Coronary artery (tissue), 2 donors: ENCODE measurements around the gene TOMM20L.

Source experiments
- DNase-seq: peaks from one replicate; pipeline ENCODE4 v3.0.0-alpha.2; 2017; ENCODE audit warnings: low spot score
- H3K27ac ChIP-seq, 2 donors: fragments of 200-600 bp; sonication (generic); one replicate each; pipeline ENCODE4 v1.5.1; 2016 to 2019
- H3K4me3 ChIP-seq: fragments of 200-600 bp; sonication (generic); 2 replicates; pipeline ENCODE4 v1.5.1; 2016; ENCODE audit warnings: mild to moderate bottlenecking, moderate library complexity
- TF ChIP-seq, protein P1 (sequence below): fragments of 200-600 bp; sonication (generic); IDR thresholded peaks from one replicate; pipeline ENCODE4 v1.5.1; 2019; ENCODE audit warnings: antibody characterized with exemption

The TOMM20L gene

DNA sequence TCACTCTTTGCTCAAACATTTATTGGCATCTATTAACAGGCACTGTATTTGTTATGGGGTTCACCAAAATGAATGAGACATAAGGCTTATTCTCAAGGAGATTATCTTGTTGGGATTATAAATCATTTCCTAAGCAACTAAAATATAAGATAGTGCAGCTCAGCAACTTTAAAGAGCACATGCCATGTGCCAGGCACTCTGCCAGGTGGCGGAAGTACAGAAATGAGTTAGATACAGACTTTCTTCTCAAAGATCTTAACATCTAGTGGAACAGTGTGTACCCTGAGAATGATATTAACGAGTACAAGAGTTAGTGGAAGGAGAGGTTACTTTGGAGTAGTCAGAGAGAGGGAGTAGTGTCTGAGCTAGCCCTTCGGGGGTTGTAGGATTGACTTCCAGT, 28.4 kb upstream of the TOMM20L start:
- TF ChIP-seq, protein P1, sequence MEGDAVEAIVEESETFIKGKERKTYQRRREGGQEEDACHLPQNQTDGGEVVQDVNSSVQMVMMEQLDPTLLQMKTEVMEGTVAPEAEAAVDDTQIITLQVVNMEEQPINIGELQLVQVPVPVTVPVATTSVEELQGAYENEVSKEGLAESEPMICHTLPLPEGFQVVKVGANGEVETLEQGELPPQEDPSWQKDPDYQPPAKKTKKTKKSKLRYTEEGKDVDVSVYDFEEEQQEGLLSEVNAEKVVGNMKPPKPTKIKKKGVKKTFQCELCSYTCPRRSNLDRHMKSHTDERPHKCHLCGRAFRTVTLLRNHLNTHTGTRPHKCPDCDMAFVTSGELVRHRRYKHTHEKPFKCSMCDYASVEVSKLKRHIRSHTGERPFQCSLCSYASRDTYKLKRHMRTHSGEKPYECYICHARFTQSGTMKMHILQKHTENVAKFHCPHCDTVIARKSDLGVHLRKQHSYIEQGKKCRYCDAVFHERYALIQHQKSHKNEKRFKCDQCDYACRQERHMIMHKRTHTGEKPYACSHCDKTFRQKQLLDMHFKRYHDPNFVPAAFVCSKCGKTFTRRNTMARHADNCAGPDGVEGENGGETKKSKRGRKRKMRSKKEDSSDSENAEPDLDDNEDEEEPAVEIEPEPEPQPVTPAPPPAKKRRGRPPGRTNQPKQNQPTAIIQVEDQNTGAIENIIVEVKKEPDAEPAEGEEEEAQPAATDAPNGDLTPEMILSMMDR: no peak
- no peak for DNase-seq
- no peak overlapping the region for H3K27ac ChIP-seq
- H3K4me3 ChIP-seq: no peak overlapping the region

GRCh38 chr14:58368956-58369355, 26.8 kb upstream of the TOMM20L start:
- DNase-seq: no peak
- no peak overlapping the region for H3K4me3 ChIP-seq
- H3K27ac ChIP-seq: no peak overlapping the region
- TF ChIP-seq, protein P1: no peak

- no peak overlapping the region for H3K4me3 ChIP-seq
- H3K27ac ChIP-seq: no peak overlapping the region
- TF ChIP-seq, protein P1: no peak
- no peak for DNase-seq
These were observed 18.9 kb upstream of the TOMM20L start for GRCh38 chr14:58376791-58377190.

DNA sequence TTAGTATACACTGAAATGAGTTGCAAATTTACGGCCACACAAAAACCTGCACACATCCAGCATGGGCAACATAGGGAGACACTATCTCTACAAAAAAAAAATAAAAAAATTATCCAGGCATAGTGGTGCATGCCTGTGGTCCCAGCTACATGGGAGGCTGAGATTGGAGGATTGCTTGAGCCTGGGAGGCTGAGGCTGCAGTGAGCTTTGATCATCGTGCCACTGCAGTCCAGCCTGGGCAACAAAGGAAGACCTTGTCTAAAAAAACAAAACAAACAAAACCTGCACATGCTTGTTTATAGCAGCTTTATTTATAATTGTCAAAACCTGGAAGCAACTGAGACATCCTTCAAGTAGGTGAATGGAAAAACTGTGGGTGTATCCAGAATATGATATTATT, 4.9 kb upstream of the TOMM20L start:
- TF ChIP-seq, protein P1: no peak
- DNase-seq: no peak
- Histone ChIP-seq H3K27ac (no peak overlapping the region), H3K4me3 (no peak overlapping the region)

GRCh38 chr14:58395562-58395811, 243 bp upstream of the TOMM20L start:
- TF ChIP-seq, protein P1: no peak
- H3K4me3 ChIP-seq: peak overlapping the region; percentile 79
- no peak for DNase-seq
- peak overlapping the region; percentile 73 to 83 for H3K27ac ChIP-seq

- H3K4me3 ChIP-seq: no peak overlapping the region
- TF ChIP-seq, protein P1: no peak
- no peak overlapping the region for H3K27ac ChIP-seq
- DNase-seq: no peak
These were observed 1.4 kb downstream of the TOMM20L start for GRCh38 chr14:58397156-58397555.

- DNase-seq: no peak
- H3K27ac ChIP-seq: no peak overlapping the region
- no peak overlapping the region for H3K4me3 ChIP-seq
- TF ChIP-seq, protein P1: no peak
These were observed 2.8 kb downstream of the TOMM20L start for GRCh38 chr14:58398495-58398894.
